ENCODE data around the gene TSC2.
"Not testable (repeated sequence)": the region's sequence is repeated elsewhere in the genome, so short reads cannot be mapped to it uniquely, and the experiment has no call there.

DNA sequence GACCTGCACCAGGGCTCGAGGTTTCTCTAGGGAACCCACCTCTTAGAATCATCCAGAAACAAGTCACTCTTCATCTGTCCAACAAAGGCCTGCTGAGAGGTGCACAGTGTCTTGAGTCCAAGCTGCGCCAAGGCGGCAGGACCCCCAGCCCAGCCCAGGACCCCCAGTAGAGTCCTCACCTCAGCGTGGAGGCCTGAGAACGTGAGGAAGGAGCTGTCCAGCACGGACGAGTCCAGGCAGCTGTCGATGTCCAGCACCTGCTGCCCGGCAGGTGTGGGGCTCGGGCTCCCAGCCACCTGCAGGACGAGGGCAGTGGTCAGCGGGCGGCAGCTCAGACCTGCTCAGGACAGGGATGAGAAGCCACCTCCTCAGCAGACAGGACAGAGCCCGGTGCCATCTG is 49.9 kb downstream of the TSC2 start:
- not testable (repeated sequence) for TF ChIP-seq CTCF (IDR thresholded peaks at IDR 0.05; ENCODE audit: low read length); EZH2 (IDR thresholded peaks at IDR 0.05; ENCODE audit: borderline replicate concordance, low read length)
